ENCODE data around the gene SUMO1. TPM values are rescaled to one million over a fixed set of nuclear protein-coding genes. Genes with fewer than 3 reads are reported as not detected.
A peak's percentile ranks its signal among the peaks of the same experiment; 100 is the strongest.
"Not testable (repeated sequence)": the region's sequence is repeated elsewhere in the genome, so short reads cannot be mapped to it uniquely, and the experiment has no call there.

SUMO1 gene
- polyA plus RNA-seq (ENCODE audit: low read depth in 6 of 6) = 100 to 1,000 TPM; 136 to 248 (median 168) TPM

DNA sequence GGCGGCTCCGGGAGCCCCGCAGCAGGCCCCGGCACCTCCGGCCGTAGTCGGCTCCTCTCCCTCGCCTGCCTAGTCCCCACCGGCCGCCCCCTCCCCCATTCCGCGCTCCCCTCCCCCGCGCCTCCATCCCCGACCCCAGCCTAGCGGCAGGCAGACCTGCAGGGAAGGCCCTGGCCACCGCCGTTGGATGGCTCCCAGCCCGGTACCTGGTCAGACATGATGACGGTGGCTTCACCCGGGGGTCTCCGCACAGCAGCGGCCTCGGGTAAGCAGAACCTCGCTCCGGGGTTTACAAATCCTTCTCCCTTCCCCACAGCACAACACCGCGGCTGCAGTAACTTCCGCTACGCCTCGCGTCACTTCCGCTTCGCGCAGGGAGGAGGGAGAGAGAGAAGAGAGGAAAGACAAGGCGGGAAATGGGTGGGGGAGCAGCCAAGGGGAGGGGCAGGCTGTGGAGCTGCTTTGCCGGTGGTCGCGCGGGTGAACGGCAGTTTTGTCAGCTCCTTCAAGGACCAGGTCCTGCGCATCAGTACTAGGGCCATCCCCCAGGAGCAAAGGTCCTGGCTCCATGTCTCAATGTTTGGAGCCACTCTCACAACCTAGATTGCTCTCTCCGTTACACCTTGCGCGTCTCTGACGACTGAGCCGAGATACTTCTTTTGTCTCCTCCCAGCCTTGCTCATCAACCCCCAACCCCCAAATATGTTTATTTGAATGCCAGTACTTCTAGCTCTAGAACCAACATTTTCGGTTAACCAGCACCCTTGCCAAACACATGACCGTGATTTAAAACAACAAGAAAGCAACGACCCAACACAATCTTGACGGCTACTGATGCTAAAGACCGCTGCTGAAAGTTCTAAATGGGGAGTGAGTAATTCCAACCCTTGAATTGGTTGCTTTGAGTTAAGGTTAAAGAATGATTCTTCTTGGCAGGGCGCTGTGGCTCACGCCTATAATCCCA, at the start of gene SUMO1:
SUMO1 (minus strand) TSS at position 364 of the 964 bp plus-strand sequence; CDS start at position 218, 146 bp downstream.
- ATAC-seq (ENCODE audit: low read depth in 2 of 2) = peak; percentile 94 to 96
- no peaks in the 10 kb centered on the region for H3K36me3 Mint-ChIP-seq
- H3K9me3 Mint-ChIP-seq = no peaks in the 10 kb centered on the region
- peak within 1 kb of the TSS; percentile 92 to 98 (median 98) for H3K27ac Mint-ChIP-seq
- no peaks in the 10 kb centered on the region for H3K27me3 Mint-ChIP-seq
- peak; percentile 88 for DNase-seq
- H3K4me3 Mint-ChIP-seq = peak within 1 kb of the TSS; percentile 95 to 100 (median 96)
- H3K4me1 Mint-ChIP-seq = peaks cover 17 to 37% (median 25%) of the 10 kb centered on the region in 3 donors

- Mint-ChIP-seq H3K36me3 (peaks cover 16 to 17% of the 10 kb centered on the region in 2 donors), H3K9me3 (no peaks in the 10 kb centered on the region)
These were observed 48.2 kb upstream of the SUMO1 start for GRCh38 chr2:202286595-202286994.

GRCh38 chr2:202278944-202279343, 40.5 kb upstream of the SUMO1 start:
- no peak for DNase-seq
- peak in 1 of 2 donors; percentile 40 for ATAC-seq (ENCODE audit: low read depth in 2 of 2)
- H3K27ac Mint-ChIP-seq = no peak overlapping the region
- peaks cover 4 to 5% (median 5%) of the 10 kb centered on the region in 3 donors for H3K4me1 Mint-ChIP-seq
- H3K4me3 Mint-ChIP-seq = no peak overlapping the region
- no peaks in the 10 kb centered on the region for H3K9me3 Mint-ChIP-seq
- peaks cover 7 to 11% of the 10 kb centered on the region in 2 donors for H3K36me3 Mint-ChIP-seq
- no peaks in the 10 kb centered on the region for H3K27me3 Mint-ChIP-seq

More at GRCh38 chr2:202286595-202286994, 48.2 kb upstream of the SUMO1 start:
- H3K4me1 Mint-ChIP-seq = peaks cover 0 to 6% (median 0%) of the 10 kb centered on the region in 3 donors
- no peaks in the 10 kb centered on the region for H3K27me3 Mint-ChIP-seq
- ATAC-seq (ENCODE audit: low read depth in 2 of 2) = peak in 1 of 2 donors; percentile 16
- DNase-seq = no peak
- peak overlapping the region in 2 of 6 donors; percentile 39 to 96 for H3K27ac Mint-ChIP-seq
- peak overlapping the region in 1 of 8 donors; percentile 32 for H3K4me3 Mint-ChIP-seq

GRCh38 chr2:202278036-202278760, 39.8 kb upstream of the SUMO1 start:
- DNase-seq (no peak), ATAC-seq (ENCODE audit: low read depth in 2 of 2) (no peak)
- H3K4me3 Mint-ChIP-seq = no peak overlapping the region
- H3K27me3 Mint-ChIP-seq = no peaks in the 10 kb centered on the region
- peaks cover 7 to 11% of the 10 kb centered on the region in 2 donors for H3K36me3 Mint-ChIP-seq
- H3K4me1 Mint-ChIP-seq = peaks cover 4 to 6% (median 5%) of the 10 kb centered on the region in 3 donors
- no peaks in the 10 kb centered on the region for H3K9me3 Mint-ChIP-seq
- H3K27ac Mint-ChIP-seq = peak overlapping the region in 3 of 6 donors; percentile 1 to 15 (median 2)

DNA sequence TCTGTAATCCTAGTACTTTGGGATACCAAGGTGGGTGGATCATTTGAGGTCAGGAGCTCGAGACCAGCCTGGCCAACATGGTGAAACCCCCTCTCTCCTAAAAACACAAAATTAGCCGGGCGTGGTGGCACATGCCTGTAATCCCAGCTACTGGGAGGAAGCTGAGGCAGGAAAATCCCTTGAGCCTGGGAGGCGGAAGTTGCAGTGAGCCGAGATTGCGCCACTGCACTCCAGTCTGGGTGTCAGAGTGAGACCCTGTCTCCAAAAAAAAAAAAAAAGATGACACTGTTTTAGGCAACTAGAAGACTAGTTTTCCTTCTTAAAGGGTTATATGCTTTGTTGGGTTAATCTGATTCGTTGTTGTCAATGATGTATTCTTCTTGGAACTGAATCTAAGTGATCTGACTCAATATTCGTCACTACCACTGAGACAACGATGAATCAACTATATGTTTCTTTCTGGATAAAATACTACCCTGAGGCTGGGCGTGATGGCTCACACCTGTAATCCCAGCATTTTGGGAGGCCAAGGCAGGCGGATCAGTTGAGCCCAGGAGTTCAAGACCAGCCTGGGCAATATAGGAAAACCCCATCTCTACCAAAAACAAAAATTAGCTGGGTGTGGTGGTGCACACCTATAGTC, 37.8 kb upstream of the SUMO1 start:
- not testable (repeated sequence) for H3K36me3 Mint-ChIP-seq; DNase-seq; ATAC-seq (ENCODE audit: low read depth in 2 of 2); H3K9me3 Mint-ChIP-seq; H3K27me3 Mint-ChIP-seq
- H3K27ac Mint-ChIP-seq = peak overlapping the region in 3 of 6 donors; percentile 30 to 73 (median 59)
- peaks cover 4 to 15% (median 7%) of the 10 kb centered on the region in 3 donors for H3K4me1 Mint-ChIP-seq
- peak overlapping the region in 1 of 8 donors; percentile 51 for H3K4me3 Mint-ChIP-seq

DNA sequence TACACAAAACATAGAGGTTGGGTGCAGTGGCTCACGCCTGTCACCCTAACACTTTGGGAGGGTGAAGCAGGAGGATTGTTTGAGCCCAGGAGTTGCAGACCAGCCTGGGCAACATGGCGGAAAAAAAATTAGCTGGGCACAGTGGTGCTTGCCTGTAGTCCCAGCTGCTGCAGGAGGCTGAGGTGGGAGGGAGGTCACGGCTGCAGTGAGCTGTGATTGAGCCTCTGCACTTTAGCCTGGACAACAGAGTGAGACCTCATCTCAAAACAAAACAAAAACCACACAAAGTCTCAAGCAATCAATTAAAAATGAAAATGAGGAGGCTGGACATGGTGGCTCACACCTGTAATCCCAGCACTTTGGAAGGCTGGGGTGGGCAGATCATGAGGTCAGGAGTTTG, 32.1 kb upstream of the SUMO1 start:
- H3K4me1 Mint-ChIP-seq = peaks cover 6 to 40% (median 27%) of the 10 kb centered on the region in 3 donors
- no peaks in the 10 kb centered on the region for H3K36me3 Mint-ChIP-seq

GRCh38 chr2:202269585-202269984, 31.2 kb upstream of the SUMO1 start:
- no peaks in the 10 kb centered on the region for H3K9me3 Mint-ChIP-seq
- DNase-seq (no peak), ATAC-seq (ENCODE audit: low read depth in 2 of 2) (no peak)
- H3K4me1 Mint-ChIP-seq = peaks cover 6 to 41% (median 27%) of the 10 kb centered on the region in 3 donors
- no peaks in the 10 kb centered on the region for H3K27me3 Mint-ChIP-seq
- no peaks in the 10 kb centered on the region for H3K36me3 Mint-ChIP-seq
- peak overlapping the region in 4 of 8 donors; percentile 5 to 72 (median 30) for H3K4me3 Mint-ChIP-seq
- H3K27ac Mint-ChIP-seq = peak overlapping the region in 2 of 6 donors; percentile 73 to 82

More for the DNA sequence above, 32.1 kb upstream of the SUMO1 start:
- H3K4me3 Mint-ChIP-seq = peak overlapping the region in 5 of 8 donors; percentile 26 to 72 (median 42)
- H3K9me3 Mint-ChIP-seq = no peaks in the 10 kb centered on the region
- H3K27ac Mint-ChIP-seq = peak overlapping the region in 4 of 6 donors; percentile 20 to 84 (median 78)
- no peaks in the 10 kb centered on the region for H3K27me3 Mint-ChIP-seq
- no peak for DNase-seq
- no peak for ATAC-seq (ENCODE audit: low read depth in 2 of 2)

- peak overlapping the region in 2 of 8 donors; percentile 21 to 87 for H3K4me3 Mint-ChIP-seq
- peak overlapping the region in 3 of 6 donors; percentile 69 to 87 (median 80) for H3K27ac Mint-ChIP-seq
- H3K9me3 Mint-ChIP-seq = no peaks in the 10 kb centered on the region
- peaks cover 6 to 45% (median 25%) of the 10 kb centered on the region in 3 donors for H3K4me1 Mint-ChIP-seq
- no peak for DNase-seq
- H3K27me3 Mint-ChIP-seq = no peaks in the 10 kb centered on the region
- H3K36me3 Mint-ChIP-seq = no peaks in the 10 kb centered on the region
- ATAC-seq (ENCODE audit: low read depth in 2 of 2) = no peak
These were observed 29.1 kb upstream of the SUMO1 start for GRCh38 chr2:202267495-202267894.

DNA sequence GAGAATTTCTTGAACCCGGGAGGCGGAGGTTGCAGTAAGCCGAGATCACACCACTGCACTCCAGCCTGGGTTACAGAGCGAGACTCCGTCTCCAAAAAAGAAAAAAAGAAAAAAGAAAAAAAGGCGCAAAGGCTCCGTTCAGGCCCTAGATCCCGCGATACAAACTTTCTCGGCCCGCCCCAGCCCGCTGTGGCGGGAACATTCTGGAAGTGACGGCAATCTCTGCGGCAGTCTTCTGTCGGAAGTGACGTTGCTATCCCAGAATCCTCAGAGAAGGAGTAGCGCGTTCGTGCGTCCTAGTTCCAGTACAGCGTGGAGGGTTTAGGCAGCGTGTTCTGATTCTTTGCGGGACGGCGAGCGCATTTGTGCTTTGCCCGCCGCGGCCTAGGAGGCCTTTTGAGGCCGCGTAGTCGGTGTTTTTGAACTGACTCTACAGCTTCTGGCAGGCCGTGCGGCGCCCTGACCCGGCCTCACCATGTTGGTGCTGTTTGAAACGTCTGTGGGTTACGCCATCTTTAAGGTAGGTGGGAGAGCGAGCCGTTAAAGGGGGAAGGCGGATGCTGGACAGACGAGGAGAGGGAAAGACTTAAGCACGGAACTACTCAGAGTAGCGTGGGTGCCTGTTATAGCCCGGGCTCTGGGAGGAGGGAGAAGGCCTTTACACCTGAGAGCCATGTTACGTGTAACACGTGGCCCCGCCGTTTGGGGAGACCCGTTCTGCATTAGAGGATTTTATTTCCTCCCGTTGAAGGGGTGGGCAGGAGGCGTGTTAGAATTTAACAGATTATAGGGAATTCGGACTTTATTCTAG, 27.3 kb upstream of the SUMO1 start, which contains the start of gene NOP58:
NOP58 (plus strand) TSS at position 297 of the 811 bp plus-strand sequence; CDS start at position 476, 179 bp downstream.
- peak within 1 kb of the TSS in 4 of 6 donors; percentile 60 to 92 (median 69) for H3K27ac Mint-ChIP-seq
- H3K4me3 Mint-ChIP-seq = peak within 1 kb of the TSS in 5 of 8 donors; percentile 40 to 83 (median 75)
- peak; percentile 90 for DNase-seq
- no peaks in the 10 kb centered on the region for H3K9me3 Mint-ChIP-seq
- H3K36me3 Mint-ChIP-seq = no peaks in the 10 kb centered on the region
- H3K4me1 Mint-ChIP-seq = peaks cover 6 to 30% (median 18%) of the 10 kb centered on the region in 3 donors
- ATAC-seq (ENCODE audit: low read depth in 2 of 2) = peak; percentile 82 to 87
- no peaks in the 10 kb centered on the region for H3K27me3 Mint-ChIP-seq

- no peaks in the 10 kb centered on the region for H3K9me3 Mint-ChIP-seq
- peak overlapping the region in 1 of 8 donors; percentile 45 for H3K4me3 Mint-ChIP-seq
- H3K27me3 Mint-ChIP-seq = no peaks in the 10 kb centered on the region
- no peak overlapping the region for H3K27ac Mint-ChIP-seq
- peaks cover 0 to 8% (median 0%) of the 10 kb centered on the region in 3 donors for H3K4me1 Mint-ChIP-seq
- no peak for DNase-seq
- no peak for ATAC-seq (ENCODE audit: low read depth in 2 of 2)
- no peaks in the 10 kb centered on the region for H3K36me3 Mint-ChIP-seq
These were observed 23.1 kb upstream of the SUMO1 start for GRCh38 chr2:202261531-202261930.

- DNase-seq (no peak), ATAC-seq (ENCODE audit: low read depth in 2 of 2) (no peak)
- peaks cover 3 to 21% (median 6%) of the 10 kb centered on the region in 3 donors for H3K27me3 Mint-ChIP-seq
- H3K4me3 Mint-ChIP-seq = no peak overlapping the region
- H3K36me3 Mint-ChIP-seq = no peaks in the 10 kb centered on the region
- H3K27ac Mint-ChIP-seq = no peak overlapping the region
- no peaks in the 10 kb centered on the region for H3K9me3 Mint-ChIP-seq
- no peaks in the 10 kb centered on the region for H3K4me1 Mint-ChIP-seq
These were observed 13.1 kb upstream of the SUMO1 start for GRCh38 chr2:202251494-202251893.
